Ishikawa (cell line): Measurements from ENCODE around the gene PRPF40B.
A peak's percentile ranks its signal among the peaks of the same experiment; 100 is the strongest.

ENCODE experiments used
- CEBPB ChIP-seq: IDR thresholded peaks from 2 replicates; pipeline ENCODE4 v1.6.1; 2012
- CREB1 ChIP-seq: IDR thresholded peaks from 2 replicates; pipeline ENCODE4 v1.6.1; 2012; ENCODE audit warnings: low read depth
- EGR1 ChIP-seq: IDR thresholded peaks from 2 replicates; pipeline ENCODE4 v1.6.1; 2012
- EP300 ChIP-seq: IDR thresholded peaks from 2 replicates; pipeline ENCODE4 v1.6.1; 2012; ENCODE audit warnings: borderline replicate concordance
- FOXM1 ChIP-seq: IDR thresholded peaks from 2 replicates; pipeline ENCODE4 v1.6.1; 2012; ENCODE audit warnings: low read depth, borderline replicate concordance
- MAX ChIP-seq: IDR thresholded peaks from 2 replicates; pipeline ENCODE4 v1.6.1; 2012
- NFIC ChIP-seq: IDR thresholded peaks from 2 replicates; pipeline ENCODE4 v1.6.1; 2012
- RAD21 ChIP-seq: IDR thresholded peaks from 2 replicates; pipeline ENCODE4 v1.6.1; 2012; ENCODE audit warnings: low read depth
- TAF1 ChIP-seq: IDR thresholded peaks from 2 replicates; pipeline ENCODE4 v1.6.1; 2012; ENCODE audit warnings: low read depth, mild to moderate bottlenecking
- TCF12 ChIP-seq: IDR thresholded peaks from 2 replicates; pipeline ENCODE4 v1.6.1; 2012; ENCODE audit warnings: low read depth
- TEAD4 ChIP-seq: IDR thresholded peaks from 2 replicates; pipeline ENCODE4 v1.6.1; 2012
- YY1 ChIP-seq: IDR thresholded peaks from 2 replicates; pipeline ENCODE4 v1.6.1; 2012; ENCODE audit warnings: low read depth
- ZBTB7A ChIP-seq: IDR thresholded peaks from 2 replicates; pipeline ENCODE4 v1.6.1; 2012; ENCODE audit warnings: low read depth
- TF ChIP-seq, protein P1 (sequence below): IDR thresholded peaks from 2 replicates; pipeline ENCODE4 v1.6.1; 2012
- TF ChIP-seq, protein P2 (sequence below): IDR thresholded peaks from 2 replicates; pipeline ENCODE4 v1.6.1; 2012; ENCODE audit warnings: low read depth, mild to moderate bottlenecking

PRPF40B gene

DNA sequence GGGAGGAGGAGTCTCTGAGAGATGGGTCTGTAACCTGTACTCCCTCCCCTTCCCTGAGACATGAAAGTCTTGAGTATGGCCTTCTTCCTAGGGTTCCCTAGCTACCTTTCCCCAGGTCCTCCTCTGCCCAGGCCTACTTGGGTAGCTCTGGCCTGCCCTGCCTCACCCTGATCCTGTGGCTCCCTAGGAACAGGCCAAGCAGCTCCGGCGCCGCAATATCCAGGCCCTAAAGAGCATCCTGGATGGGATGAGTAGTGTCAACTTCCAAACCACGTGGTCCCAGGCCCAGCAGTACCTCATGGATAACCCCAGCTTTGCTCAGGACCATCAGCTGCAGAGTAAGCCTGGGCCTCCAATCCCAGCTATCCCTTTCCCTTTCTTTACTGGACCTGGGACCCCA, 12.3 kb downstream of the PRPF40B start:
- TF ChIP-seq EGR1 (no peak), ZBTB7A (no peak), RAD21 (no peak), TEAD4 (no peak), FOXM1 (no peak), TAF1 (no peak), CREB1 (no peak), CEBPB (no peak), YY1 (no peak), MAX (no peak), TCF12 (no peak), EP300 (no peak), NFIC (no peak)
- TF ChIP-seq, protein P1, sequence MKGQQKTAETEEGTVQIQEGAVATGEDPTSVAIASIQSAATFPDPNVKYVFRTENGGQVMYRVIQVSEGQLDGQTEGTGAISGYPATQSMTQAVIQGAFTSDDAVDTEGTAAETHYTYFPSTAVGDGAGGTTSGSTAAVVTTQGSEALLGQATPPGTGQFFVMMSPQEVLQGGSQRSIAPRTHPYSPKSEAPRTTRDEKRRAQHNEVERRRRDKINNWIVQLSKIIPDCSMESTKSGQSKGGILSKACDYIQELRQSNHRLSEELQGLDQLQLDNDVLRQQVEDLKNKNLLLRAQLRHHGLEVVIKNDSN: no peak
- TF ChIP-seq, protein P2, sequence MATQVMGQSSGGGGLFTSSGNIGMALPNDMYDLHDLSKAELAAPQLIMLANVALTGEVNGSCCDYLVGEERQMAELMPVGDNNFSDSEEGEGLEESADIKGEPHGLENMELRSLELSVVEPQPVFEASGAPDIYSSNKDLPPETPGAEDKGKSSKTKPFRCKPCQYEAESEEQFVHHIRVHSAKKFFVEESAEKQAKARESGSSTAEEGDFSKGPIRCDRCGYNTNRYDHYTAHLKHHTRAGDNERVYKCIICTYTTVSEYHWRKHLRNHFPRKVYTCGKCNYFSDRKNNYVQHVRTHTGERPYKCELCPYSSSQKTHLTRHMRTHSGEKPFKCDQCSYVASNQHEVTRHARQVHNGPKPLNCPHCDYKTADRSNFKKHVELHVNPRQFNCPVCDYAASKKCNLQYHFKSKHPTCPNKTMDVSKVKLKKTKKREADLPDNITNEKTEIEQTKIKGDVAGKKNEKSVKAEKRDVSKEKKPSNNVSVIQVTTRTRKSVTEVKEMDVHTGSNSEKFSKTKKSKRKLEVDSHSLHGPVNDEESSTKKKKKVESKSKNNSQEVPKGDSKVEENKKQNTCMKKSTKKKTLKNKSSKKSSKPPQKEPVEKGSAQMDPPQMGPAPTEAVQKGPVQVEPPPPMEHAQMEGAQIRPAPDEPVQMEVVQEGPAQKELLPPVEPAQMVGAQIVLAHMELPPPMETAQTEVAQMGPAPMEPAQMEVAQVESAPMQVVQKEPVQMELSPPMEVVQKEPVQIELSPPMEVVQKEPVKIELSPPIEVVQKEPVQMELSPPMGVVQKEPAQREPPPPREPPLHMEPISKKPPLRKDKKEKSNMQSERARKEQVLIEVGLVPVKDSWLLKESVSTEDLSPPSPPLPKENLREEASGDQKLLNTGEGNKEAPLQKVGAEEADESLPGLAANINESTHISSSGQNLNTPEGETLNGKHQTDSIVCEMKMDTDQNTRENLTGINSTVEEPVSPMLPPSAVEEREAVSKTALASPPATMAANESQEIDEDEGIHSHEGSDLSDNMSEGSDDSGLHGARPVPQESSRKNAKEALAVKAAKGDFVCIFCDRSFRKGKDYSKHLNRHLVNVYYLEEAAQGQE: no peak

GRCh38 chr12:49636574-49636973, 13.2 kb downstream of the PRPF40B start:
- TF ChIP-seq, protein P2: no peak
- TF ChIP-seq TEAD4 (no peak), TCF12 (no peak), CREB1 (no peak), FOXM1 (no peak), CEBPB (no peak), MAX (no peak), RAD21 (no peak), EP300 (no peak), YY1 (no peak)
- TF ChIP-seq, protein P1: no peak

DNA sequence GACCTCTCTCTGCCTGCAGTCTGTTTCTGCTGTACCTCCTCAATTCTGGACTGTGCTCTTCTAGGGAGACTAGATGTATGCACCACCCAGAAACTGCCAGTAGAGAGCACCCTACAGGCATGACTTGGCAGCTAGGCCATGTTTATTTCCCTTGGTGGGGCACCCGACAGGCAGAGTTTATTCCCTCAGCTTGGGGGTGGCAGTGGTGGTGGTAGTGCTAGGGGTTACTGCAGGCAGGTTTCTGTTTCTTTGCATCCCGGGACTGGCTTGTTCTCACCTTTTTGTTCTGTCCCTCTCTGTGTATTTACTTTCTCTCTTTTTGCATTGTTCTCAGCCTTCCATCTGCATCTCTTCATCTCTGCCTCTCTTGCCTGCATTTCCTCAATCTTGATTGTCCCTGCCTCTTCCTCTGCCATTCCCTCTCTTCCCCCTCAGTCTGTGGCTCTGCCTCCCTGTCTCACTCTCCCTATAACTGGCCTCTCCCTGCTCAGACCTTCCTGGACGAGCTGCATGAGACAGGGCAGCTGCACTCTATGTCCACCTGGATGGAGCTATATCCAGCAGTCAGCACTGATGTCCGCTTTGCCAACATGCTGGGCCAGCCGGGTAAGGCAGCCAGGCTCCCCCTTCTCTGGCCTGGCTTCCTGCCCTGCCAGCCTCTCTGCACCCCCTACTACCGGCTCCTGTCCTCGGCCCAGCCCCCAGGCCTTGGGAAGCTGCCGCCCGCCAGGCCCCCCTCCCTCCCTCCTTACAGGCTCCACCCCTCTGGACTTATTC, 13.8 kb downstream of the PRPF40B start:
- TF ChIP-seq RAD21 (peak; percentile 81), YY1 (peak; percentile 58; the same call in 1 of the 2 replicates), CREB1 (no peak)

DNA sequence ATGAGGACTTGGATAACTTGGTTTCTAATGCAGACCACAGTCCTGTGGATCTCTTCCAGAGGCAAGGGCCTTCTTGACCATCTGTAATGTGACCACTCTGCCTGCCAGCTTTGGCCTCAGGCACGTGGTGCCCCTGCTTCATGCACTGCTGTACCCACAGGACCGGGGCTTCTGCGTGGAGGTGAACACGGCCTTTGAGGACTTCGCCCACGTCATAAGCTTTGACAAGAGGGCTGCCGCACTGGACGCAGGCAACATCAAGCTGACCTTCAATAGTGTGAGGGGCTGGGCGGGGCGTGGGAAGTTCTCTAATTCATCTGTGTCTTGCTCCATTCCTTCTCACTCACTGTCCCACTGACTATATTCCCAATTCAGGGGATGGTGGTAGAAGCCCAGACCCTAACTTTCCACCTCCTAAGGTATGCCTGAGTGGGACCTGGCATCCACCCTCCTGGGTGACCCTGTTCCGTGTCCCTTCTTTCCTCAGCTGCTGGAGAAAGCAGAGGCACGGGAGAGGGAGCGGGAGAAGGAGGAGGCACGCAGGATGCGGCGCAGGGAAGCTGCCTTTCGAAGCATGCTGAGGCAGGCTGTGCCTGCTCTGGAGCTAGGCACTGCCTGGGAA, 18.5 kb downstream of the PRPF40B start:
- TF ChIP-seq ZBTB7A (no peak), FOXM1 (no peak), EGR1 (no peak), TCF12 (no peak), CEBPB (no peak), EP300 (no peak), TEAD4 (no peak), MAX (no peak), TAF1 (no peak), YY1 (no peak), NFIC (no peak), RAD21 (no peak), CREB1 (no peak)
- TF ChIP-seq, protein P1: no peak
- TF ChIP-seq, protein P2: no peak
